KBM-7 (cell line): ENCODE results near the gene RSPH10B2.
A peak's percentile ranks its signal among the peaks of the same experiment; 100 is the strongest.
"Not testable (repeated sequence)": the region's sequence is repeated elsewhere in the genome, so short reads cannot be mapped to it uniquely, and the experiment has no call there.

Experiments used
- DNase-seq: peaks from one replicate; pipeline ENCODE4 v3.0.0-alpha.2; 2015
- in situ Hi-C: fragments of 300-500 bp; cut with MboI; formaldehyde crosslinking; loops from 2 replicates; pipeline ENCODE4 v1.14.3; 2020; ENCODE audit warnings: low sequenced_read_pairs, low pct_unique_long_range_greater_than_20kb, mixed read lengths

The RSPH10B2 gene

DNA sequence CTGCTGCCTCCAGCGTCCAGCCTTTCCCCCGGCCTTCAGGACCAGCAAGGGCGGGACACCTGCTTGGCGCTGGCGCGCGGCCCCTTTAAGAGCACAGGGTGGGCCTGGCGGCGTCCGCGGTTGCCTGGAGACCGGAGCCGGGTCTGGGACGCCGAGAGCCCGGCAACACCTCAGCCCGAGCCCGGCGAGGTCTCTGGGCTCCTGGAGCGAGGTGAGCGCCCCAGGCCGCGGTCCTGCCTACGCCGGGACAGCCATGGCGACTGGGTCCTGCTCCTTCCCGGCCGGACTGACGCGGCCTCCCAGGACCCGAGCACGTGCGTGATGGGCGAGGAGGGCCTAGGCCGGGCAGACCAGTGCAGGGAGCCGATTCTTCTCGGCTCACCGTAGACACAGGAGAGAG, at the start of gene RSPH10B2:
RSPH10B2 (plus strand) TSS at position 140 of the 400 bp plus-strand sequence. CDS start 3,575 bp downstream, outside the sequence.
- in situ Hi-C loops, DNase-seq: not testable (repeated sequence)

DNA sequence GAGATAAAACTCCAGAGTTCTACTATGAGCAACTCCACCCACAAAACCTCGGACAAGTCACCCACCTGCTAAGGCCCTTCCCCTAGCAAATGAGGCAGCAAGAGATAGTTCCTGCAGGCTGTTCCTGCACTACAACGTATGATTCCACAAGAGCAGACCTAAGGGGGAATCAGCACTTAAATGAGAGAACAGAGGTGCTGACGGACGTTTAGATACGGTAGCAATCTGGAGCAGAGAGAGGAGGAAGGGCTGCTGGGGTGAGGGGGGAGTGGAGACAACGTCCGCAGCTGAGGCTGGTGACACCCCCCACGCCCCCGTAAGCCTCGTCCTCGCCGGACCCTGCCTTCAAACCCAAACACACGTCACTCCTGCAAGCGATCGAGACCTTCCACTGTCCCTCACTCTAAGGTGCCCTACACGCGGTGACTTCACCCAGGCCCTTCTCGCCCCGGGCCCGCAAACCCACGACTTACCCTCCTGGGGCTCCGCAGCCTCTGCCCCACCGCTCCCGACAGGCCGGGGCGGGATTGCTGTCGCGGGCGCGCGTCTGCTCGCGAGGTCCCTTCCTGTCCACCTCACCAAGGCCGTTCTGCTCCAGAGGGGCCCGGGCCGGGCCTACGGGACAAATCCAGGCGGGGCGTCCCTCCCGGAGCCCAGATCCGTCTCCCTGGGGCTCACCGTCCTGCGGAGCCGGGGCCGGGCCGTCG, 47.8 kb upstream of the RSPH10B2 start:
- peak; percentile 59 for DNase-seq
- in situ Hi-C loops = no loop called here

DNA sequence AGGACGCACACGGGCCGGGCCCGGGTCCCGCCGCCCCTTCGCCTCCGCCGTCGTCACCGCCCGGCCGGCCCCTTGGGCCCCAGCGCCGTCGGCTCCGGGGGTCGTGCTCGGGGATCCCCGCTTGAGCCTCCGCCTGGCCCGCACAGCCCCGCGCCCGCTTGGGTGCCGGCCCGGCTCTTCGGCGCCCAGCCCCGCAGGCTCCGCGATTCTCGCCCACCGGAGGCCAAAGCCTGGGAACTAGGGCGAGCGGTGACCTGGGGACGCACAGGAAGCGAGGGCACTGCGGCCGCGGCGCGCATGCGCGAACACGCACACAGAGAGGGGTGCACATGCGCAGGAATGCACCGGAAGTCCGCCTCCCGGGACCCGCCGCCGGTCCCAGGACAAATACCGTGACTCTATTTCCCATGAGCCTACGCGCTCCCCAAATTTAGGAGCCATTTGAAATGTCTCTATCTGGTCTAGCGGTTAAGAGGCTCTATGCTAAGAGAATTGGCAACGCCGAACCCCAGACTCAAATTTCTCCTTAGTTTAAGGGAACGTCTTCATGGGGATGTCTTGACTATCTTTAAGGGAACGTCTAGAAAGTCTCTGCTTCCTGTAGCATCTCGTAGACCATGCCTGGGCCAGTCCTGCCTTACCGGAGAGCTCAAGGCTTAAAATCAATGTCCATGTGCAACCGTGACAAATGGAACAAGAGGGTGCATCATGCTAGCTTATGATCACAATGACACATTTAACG, 47.1 kb upstream of the RSPH10B2 start, which contains the start of gene ZNF12:
ZNF12 (minus strand) TSS at position 282 of the 742 bp plus-strand sequence. CDS start 1,774 bp downstream, outside the sequence.
- in situ Hi-C loops = no loop called here
- peak; percentile 96 for DNase-seq

DNA sequence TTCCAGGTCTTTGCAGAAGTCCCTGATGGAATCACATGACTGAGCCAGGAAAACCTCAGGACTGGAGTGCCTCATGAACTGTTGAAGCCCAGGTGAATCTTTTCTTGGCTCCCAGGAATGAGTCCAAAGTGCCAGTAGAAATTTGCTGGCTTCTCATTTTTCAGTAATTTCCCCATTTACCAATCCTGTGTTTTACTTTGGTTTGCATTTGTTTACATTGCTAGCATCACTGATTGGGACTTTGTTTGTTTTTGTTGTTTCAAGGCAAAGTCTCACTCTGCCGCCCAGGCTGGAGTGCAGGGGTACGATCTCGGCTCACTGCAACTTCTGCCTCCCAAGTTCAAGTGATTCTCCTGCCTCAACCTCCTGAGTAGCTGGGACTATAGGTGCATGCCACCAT, 45.6 kb upstream of the RSPH10B2 start:
- DNase-seq = no peak

DNA sequence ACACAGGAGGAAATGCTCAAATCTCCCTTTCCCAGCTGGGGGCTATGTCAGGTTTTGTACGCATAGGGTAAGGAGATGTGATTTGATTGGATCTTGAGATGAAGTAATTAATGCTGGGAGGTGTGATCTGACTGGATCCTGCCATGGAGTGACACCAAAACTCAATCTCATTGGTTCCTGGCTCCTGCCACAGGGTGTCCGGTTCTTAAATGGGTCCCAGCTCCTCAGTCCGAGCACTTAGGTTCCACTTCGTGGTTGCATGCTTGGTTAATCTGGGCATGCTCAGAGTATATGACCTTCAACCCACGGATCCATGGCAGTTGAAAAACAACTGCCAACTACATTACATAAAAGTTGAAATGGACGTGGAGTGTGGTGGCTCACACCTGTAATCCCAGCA, 44.1 kb upstream of the RSPH10B2 start:
- DNase-seq = no peak

More for the DNA sequence above, 45.6 kb upstream of the RSPH10B2 start:
- in situ Hi-C loops = no loop called here

DNA sequence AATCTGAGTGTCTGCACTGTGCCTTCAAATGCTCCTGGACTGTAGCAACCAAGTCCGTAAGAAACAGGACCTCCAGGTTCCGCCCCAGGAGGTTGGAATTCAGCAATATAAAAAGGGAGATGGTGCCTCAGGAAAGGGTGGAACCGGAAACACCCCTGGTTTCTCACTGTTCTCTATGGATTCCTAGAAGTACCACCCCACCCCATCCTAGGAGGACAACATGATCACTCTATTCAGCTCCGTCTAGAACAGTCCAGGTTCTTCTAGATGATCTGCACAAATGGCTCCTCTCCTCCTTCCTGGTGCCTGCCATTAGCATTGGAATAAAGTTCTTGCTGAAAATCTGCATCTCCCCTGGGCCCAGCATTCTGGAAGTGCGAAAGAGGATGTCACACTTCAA, 39.5 kb upstream of the RSPH10B2 start:
- in situ Hi-C loops = no loop called here
- no peak for DNase-seq

More for the DNA sequence above, 44.1 kb upstream of the RSPH10B2 start:
- in situ Hi-C loops = no loop called here

DNA sequence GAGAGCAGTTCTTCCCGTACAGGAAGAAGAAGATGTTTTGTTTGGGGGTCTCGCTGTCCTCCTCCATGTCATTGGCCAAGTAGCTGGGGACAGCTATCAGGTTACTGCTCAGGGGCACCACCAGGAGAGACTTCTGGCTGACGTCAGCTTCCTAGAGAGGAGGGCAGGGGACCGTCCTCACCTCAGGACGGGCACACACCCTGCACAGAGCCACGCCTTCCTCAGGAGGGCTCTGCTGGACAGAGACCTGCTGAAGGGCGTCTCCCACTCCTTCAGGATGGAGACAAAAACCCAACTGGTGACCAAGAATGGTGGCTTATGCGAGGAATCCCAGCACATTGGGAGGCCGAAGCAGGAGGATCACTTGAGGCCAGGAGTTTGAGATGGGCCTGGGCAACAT, 38.0 kb upstream of the RSPH10B2 start:
- in situ Hi-C loops, DNase-seq: not testable (repeated sequence)

DNA sequence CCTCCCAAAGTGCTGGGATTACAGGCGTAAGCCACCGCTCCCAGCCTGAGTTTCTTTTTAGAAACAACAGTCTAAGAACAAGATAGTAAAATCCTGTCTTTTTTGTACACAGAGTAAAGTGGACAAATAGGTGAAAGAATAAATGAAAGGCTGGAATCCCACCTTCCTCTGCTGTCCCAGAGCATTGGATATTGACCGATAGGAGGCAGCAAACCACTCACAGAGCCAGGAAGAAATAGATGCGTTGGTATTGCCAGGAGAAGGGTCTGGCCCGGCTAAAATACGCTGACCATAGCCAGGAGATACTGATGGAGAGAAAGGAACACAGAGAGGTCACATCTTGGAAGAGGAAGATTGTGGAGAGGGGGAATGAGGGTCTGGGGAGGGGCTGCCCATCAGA, 35.8 kb upstream of the RSPH10B2 start:
- no peak for DNase-seq
- in situ Hi-C loops = no loop called here

DNA sequence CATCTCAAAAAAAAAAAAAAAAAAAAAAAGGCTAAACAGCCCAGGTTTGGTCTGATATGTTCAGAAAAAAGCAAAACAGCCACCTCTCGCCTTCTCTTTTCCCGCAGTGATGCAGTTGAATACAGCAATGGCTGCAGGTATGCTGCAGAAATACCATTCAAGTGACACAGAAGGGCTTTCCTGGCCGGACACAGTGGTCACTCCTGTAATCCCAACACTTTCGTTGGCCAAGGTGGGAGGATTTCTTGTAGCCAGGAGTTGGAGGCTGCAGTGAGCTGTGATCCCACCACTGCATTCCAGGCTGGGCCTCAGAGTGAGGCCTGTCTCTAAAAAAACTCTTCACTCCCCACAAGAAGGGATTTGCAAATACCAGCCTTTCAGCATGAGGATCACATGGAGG, 29.6 kb upstream of the RSPH10B2 start:
- DNase-seq, in situ Hi-C loops: not testable (repeated sequence)

DNA sequence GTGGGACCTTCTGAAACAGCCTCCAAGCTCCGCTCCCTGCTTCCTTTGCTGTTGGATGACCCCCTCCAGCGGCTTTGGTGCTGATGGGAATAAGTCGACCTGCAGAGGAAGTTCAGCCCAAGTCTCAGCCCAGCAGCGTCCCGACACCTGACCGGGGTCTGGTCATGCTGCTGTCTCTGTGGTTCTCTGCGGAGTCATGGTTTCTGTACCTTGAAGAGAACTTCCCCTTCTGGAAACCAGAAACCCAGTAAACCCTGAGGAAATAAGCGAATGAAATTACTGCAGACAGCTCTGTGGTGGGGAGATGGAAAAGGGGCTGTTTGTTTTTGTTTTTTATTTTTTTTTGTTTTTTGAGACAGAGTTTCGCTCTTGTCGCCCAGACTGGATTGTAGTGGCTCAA, 28.9 kb upstream of the RSPH10B2 start:
- in situ Hi-C loops = no loop called here
- peak; percentile 80 for DNase-seq

DNA sequence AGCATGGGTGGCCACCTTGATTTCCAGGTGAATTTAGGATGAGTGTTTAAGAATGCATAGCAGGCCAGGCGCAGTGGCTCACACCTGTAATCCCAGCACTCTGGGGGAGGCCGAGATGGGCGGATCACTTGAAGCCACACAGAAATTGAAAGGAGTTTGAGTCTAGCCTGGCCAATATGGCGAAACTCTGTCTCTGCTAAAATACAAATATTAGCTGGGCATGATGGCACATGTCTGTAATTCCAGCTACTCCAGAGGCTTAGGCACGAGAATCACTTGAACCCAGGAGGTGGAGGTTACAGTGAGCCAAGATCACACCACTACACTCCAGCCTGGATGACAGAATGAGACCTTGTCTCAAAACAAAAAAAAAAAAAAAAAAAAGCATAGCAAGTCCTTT, 27.6 kb upstream of the RSPH10B2 start:
- in situ Hi-C loops, DNase-seq: not testable (repeated sequence)

DNA sequence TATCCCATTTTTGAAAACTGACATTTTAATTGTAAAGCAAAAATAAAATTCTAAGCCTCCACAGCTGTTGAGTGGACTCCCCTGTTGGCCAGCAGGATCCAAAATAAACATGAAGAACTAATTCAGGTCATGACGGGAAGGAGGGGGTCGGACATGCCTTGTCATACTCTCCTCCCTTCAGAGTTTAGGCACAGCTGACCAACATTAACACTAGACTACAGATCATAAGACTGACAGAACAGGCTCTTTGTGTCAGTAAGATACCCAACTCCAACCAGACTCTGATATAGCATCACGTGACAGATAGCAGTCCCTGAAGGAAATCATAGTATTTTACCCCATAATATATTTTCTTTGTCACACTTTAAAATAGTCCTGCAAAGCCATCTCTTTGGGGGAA, 26.2 kb upstream of the RSPH10B2 start:
- in situ Hi-C loops = no loop called here
- no peak for DNase-seq

DNA sequence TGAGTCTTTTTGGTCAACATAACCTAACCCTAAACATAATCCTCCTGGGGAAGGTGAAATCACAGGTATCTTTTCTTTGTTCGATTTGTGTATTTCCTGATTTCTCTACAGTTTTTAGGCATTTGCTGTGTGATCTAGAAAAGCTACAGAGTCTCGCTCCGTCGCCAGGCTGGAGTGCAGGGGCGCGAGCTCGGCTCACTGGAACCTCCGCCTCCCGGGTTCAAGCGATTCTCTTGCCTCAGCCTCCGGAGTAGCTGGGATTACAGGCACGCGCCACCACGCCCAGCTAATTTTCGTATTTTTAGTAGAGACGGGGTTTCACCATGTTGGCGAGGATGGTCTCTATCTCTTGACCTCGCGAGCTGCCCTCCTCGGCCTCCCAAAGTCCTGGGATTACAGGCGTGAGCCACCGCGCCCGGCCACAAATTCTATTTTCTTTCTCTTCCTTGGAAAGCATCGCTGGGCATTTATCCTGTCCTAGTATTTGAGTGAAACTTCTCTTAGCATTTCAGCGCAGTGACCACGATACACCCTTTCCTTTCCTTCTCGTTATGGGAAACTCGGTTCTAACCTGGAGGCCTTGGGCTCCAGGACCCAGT, 24.9 kb upstream of the RSPH10B2 start:
- DNase-seq, in situ Hi-C loops: not testable (repeated sequence)

DNA sequence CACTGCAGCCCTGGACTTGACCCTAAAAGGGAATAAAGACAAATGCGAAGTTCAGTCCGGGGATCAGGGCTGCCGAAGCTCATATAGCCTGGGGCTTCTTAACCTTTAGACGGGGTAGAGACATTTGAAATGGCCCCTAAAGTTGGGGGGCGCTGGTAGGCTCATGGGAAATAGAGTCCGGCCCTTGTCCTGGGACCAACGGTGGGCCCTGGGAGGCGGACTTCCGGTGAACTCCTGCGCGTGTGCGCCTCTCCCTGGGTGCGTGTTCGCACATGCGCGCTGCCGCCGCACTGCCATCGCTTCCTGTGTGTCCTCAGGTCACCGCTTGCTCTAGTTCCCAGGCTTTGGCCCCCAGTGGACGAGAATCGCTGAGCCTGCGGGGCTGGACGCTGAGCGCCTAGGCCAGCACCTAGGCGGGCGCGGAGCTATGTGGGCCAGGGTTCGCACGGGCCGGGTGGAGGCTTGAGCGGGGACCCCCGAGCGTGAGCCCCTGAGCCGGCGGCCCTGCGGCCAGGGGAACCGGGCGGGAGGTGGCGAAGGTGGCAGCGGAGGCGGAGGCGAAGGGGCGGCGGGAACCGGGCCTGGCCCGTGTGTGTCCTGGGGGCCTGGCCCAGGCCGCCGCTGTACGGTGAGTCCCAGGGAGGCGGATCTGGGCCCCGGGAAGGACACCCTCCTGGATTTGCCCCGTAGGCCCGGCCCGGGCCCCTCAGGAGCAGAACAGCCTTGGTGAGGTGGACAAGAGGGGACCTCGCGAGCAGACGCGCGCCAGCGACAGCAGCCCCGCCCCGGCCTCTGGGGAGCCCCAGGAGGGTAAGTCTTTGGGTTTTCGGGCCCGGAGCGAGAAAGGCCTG, 24.2 kb upstream of the RSPH10B2 start:
- in situ Hi-C loops = no loop called here
- DNase-seq = peak; percentile 93

DNA sequence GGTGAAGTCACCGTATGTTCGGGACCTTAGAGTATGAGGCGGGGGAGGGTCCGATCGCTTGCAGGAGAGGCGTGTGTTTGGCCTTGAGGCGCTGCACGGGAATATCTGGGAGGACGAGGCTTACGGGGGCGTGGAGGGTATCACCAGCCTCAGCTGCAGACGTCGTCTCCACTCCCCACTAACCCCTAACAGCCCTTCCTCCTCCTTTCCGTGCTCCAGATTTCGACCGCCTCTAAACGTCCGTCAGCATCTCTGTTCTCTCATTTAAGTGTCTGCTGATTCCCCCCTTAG, 23.6 kb upstream of the RSPH10B2 start:
- in situ Hi-C loops = no loop called here
- peak; percentile 43 for DNase-seq

DNA sequence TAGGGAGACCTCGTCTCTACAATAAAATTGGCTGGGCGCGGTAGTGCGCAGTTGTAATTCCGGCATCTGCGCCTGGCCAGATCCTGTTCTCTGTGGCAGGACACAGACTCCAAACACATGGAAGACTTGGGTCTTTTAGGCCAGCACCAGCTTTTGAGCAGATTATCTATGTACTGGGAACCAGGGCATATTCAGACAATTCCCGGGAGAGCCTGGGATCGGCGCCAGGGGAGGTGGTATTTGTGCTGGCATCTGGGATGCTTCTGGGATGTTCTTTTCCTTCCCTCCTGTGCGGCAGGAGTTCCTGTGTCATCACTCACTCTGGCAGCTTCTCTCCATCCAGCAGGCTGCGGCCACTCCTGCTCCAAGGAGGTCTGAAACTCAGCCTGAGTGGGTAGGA, 15.5 kb upstream of the RSPH10B2 start:
- in situ Hi-C loops, DNase-seq: not testable (repeated sequence)

DNA sequence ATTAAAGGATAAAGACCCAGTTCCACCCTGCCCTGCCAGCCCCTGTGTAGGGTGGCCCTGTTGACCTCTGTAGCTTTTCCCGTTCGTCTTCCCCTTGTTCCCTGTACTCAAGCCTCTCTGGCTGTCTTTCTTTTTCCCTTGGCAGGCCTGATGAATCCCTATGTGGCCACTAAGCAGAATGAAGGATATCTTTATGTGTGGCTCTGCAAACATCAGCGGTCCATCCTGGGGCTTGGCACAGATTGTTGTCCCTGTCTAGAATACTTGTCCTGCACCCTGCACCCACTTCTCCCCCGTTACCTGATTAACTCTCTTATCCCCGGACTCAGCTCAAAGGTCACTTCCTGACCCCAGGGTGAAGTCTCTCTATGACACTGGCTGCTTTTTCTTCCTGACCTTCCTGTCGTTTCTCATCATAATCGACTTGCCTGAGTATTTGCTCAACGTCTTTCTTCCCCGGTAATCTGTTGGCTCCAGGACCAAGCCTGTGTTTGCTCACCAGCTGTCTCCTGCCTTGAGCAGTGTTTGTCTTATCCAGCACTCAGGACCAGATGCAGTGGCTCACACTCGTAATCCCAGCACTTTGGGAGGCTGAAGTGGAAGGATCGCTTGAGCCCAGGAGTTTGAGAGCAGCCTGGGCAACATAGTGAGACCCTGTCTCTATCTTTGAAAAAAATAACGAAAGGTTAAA, 9.3 kb upstream of the RSPH10B2 start:
- DNase-seq, in situ Hi-C loops: not testable (repeated sequence)

DNA sequence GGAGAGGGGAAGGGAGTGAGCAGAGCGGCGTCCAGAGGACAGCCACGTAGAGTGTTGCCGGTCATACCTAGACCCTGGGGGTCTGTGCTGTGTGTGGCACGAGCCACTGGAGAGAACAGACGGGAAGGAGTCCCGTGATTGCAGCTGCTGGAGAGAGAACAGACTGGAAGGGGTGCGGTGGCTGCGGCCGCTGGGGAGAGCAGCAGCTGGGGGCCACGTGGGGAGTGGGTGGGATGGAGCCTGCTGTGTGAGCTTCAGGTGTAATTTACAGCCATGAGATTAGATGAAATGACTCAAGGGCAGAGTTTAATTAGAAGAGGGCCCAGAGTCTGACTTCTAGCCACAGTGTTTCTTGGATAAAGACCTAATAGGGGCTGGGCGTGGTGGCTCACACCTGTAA, 4.6 kb upstream of the RSPH10B2 start:
- in situ Hi-C loops, DNase-seq: not testable (repeated sequence)

DNA sequence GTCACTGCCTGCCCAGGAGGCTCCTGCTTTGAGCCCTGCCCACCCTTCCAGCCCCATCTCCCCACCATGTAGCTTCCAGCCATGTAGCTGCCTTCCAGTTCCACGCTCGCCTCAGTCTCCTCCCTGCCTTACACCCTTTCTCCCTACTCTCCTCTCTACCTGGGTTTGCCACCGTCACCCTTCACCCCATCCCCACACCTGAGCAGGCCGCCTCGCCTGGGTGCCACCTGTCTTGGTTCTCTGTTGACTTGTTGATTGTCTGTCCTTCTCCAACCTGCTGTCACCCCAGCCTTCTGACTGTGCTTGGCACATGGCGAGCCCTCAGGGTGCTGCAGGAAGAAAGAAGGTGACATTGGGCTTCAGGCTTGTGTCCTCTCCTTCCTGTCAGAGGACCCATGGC, 3.7 kb upstream of the RSPH10B2 start:
- in situ Hi-C loops, DNase-seq: not testable (repeated sequence)
